ENCODE data around the gene ALG12. TPM values are rescaled to one million over a fixed set of nuclear protein-coding genes. Genes with fewer than 3 reads are reported as not detected.

Gene ALG12
- total and polyA plus RNA-seq, 2 of the 13 experiments (the other 11 are each of a cell fraction or from before 2014, with no cell fraction given), result 7.8 to 15.8 TPM

DNA sequence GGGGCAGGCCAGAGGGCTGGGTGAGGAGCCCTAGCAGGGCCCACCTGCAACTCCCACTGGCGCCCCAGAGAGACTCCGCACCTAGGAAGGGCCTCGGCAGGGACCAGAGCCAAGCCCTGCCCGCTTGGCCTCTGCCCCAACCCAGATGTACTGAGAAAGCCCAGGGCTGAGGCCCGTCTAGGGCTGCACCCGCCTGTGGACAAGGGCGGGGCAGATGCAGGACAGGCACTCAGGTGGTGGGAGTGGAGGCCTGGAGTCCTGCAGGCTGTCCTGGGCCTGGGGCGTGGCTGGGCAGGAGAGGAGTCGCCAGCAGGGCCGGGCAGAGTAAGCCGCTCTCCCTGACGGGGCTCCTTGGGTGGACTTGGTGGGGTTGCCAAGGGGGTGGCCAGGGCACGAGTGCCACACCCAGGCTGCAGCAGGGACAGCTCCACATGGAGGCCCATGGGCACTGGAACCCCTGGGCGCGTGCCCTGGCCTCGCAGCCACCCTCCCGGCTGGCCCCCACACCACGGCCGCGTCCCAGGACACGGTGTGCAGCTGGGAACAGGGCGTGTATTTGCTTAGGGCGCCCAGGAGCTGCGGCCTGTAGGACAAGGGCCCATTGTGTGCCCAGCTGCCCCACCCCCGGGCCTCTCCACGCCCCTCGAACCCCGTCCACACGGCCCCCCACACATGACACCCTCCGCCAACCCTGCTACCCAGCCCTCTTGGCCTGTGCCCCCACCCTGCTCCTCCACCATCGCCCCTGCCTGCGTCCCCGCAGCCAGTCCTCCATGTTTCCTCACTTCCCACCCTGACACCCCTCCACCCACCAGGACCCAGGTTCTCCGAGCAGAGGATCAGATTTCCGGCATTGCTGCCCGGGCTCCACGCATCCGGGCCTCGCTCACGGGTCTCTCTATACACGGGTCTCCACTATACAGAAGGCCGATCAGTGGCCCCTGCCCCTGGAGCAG is 31.0 kb upstream of the ALG12 start (continued):
- TF ChIP-seq, protein P1, sequence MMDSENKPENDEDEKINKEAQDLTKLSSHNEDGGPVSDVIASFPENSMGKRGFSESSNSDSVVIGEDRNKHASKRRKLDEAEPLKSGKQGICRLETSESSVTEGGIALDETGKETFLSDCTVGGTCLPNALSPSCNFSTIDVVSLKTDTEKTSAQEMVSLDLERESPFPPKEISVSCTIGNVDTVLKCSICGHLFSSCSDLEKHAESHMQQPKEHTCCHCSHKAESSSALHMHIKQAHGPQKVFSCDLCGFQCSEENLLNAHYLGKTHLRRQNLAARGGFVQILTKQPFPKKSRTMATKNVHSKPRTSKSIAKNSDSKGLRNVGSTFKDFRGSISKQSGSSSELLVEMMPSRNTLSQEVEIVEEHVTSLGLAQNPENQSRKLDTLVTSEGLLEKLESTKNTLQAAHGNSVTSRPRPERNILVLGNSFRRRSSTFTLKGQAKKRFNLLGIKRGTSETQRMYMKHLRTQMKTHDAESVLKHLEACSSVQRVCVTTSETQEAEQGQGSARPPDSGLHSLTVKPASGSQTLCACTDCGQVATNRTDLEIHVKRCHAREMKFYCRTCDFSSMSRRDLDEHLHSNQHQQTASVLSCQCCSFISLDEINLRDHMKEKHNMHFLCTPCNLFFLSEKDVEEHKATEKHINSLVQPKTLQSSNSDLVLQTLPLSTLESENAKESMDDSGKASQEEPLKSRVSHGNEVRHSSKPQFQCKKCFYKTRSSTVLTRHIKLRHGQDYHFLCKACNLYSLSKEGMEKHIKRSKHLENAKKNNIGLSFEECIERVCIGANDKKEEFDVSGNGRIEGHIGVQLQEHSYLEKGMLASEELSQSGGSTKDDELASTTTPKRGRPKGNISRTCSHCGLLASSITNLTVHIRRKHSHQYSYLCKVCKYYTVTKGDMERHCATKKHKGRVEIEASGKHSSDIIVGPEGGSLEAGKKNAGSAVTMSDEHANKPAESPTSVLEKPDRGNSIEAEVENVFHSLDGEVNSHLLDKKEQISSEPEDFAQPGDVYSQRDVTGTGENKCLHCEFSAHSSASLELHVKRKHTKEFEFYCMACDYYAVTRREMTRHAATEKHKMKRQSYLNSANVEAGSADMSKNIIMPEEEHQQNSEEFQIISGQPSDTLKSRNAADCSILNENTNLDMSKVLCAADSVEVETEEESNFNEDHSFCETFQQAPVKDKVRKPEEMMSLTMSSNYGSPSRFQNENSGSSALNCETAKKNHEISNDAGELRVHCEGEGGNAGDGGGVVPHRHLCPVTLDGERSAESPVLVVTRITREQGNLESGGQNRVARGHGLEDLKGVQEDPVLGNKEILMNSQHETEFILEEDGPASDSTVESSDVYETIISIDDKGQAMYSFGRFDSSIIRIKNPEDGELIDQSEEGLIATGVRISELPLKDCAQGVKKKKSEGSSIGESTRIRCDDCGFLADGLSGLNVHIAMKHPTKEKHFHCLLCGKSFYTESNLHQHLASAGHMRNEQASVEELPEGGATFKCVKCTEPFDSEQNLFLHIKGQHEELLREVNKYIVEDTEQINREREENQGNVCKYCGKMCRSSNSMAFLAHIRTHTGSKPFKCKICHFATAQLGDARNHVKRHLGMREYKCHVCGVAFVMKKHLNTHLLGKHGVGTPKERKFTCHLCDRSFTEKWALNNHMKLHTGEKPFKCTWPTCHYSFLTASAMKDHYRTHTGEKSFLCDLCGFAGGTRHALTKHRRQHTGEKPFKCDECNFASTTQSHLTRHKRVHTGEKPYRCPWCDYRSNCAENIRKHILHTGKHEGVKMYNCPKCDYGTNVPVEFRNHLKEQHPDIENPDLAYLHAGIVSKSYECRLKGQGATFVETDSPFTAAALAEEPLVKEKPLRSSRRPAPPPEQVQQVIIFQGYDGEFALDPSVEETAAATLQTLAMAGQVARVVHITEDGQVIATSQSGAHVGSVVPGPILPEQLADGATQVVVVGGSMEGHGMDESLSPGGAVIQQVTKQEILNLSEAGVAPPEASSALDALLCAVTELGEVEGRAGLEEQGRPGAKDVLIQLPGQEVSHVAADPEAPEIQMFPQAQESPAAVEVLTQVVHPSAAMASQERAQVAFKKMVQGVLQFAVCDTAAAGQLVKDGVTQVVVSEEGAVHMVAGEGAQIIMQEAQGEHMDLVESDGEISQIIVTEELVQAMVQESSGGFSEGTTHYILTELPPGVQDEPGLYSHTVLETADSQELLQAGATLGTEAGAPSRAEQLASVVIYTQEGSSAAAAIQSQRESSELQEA (CRISPR knock-in tag; IDR thresholded peaks at IDR 0.05; ENCODE audit: not compliant biosample characterization), result peak; percentile 66
- TF ChIP-seq, protein P2, sequence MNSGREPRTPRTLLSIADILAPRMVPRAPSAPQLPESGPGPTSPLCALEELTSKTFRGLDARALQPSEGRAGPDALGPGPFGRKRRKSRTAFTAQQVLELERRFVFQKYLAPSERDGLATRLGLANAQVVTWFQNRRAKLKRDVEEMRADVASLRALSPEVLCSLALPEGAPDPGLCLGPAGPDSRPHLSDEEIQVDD (CRISPR knock-in tag; IDR thresholded peaks at IDR 0.05; ENCODE audit: borderline replicate concordance), result peak; percentile 30; the same call in 1 of the 2 replicates
- TF ChIP-seq, protein P3, sequence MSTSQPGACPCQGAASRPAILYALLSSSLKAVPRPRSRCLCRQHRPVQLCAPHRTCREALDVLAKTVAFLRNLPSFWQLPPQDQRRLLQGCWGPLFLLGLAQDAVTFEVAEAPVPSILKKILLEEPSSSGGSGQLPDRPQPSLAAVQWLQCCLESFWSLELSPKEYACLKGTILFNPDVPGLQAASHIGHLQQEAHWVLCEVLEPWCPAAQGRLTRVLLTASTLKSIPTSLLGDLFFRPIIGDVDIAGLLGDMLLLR (CRISPR knock-in tag; IDR thresholded peaks at IDR 0.05), result no peak
- TF ChIP-seq HNRNPK (IDR thresholded peaks at IDR 0.05; ENCODE audit: low read depth, low read length, poor library complexity, severe bottlenecking), result peak; percentile 89
- TF ChIP-seq, protein P4, sequence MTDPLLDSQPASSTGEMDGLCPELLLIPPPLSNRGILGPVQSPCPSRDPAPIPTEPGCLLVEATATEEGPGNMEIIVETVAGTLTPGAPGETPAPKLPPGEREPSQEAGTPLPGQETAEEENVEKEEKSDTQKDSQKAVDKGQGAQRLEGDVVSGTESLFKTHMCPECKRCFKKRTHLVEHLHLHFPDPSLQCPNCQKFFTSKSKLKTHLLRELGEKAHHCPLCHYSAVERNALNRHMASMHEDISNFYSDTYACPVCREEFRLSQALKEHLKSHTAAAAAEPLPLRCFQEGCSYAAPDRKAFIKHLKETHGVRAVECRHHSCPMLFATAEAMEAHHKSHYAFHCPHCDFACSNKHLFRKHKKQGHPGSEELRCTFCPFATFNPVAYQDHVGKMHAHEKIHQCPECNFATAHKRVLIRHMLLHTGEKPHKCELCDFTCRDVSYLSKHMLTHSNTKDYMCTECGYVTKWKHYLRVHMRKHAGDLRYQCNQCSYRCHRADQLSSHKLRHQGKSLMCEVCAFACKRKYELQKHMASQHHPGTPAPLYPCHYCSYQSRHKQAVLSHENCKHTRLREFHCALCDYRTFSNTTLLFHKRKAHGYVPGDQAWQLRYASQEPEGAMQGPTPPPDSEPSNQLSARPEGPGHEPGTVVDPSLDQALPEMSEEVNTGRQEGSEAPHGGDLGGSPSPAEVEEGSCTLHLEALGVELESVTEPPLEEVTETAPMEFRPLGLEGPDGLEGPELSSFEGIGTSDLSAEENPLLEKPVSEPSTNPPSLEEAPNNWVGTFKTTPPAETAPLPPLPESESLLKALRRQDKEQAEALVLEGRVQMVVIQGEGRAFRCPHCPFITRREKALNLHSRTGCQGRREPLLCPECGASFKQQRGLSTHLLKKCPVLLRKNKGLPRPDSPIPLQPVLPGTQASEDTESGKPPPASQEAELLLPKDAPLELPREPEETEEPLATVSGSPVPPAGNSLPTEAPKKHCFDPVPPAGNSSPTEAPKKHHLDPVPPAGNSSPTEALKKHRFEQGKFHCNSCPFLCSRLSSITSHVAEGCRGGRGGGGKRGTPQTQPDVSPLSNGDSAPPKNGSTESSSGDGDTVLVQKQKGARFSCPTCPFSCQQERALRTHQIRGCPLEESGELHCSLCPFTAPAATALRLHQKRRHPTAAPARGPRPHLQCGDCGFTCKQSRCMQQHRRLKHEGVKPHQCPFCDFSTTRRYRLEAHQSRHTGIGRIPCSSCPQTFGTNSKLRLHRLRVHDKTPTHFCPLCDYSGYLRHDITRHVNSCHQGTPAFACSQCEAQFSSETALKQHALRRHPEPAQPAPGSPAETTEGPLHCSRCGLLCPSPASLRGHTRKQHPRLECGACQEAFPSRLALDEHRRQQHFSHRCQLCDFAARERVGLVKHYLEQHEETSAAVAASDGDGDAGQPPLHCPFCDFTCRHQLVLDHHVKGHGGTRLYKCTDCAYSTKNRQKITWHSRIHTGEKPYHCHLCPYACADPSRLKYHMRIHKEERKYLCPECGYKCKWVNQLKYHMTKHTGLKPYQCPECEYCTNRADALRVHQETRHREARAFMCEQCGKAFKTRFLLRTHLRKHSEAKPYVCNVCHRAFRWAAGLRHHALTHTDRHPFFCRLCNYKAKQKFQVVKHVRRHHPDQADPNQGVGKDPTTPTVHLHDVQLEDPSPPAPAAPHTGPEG (CRISPR knock-in tag; IDR thresholded peaks at IDR 0.05), result peak; percentile 70; the same call in 1 of the 2 replicates
- TF ChIP-seq, protein P5, sequence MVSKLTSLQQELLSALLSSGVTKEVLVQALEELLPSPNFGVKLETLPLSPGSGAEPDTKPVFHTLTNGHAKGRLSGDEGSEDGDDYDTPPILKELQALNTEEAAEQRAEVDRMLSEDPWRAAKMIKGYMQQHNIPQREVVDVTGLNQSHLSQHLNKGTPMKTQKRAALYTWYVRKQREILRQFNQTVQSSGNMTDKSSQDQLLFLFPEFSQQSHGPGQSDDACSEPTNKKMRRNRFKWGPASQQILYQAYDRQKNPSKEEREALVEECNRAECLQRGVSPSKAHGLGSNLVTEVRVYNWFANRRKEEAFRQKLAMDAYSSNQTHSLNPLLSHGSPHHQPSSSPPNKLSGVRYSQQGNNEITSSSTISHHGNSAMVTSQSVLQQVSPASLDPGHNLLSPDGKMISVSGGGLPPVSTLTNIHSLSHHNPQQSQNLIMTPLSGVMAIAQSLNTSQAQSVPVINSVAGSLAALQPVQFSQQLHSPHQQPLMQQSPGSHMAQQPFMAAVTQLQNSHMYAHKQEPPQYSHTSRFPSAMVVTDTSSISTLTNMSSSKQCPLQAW (CRISPR knock-in tag; IDR thresholded peaks at IDR 0.05), result peak; percentile 20; the same call in 1 of the 2 replicates
- TF ChIP-seq ZNF333 (CRISPR knock-in tag; IDR thresholded peaks at IDR 0.05; ENCODE audit: borderline replicate concordance), result no peak; the same call in 1 of the 2 replicates
